Measurements from ENCODE around the gene SKP1.

The SKP1 gene

GRCh38 chr5:134142806-134143205 lies 33.9 kb downstream of the SKP1 start:
- no peak for TF ChIP-seq CTCF (IDR thresholded peaks at IDR 0.05; ENCODE audit: low read depth, low read length, missing control alignments)
- in situ Hi-C loops (cut with HindIII; ENCODE audit: low sequenced_read_pairs) = no loop called here
- DNase-seq (ENCODE audit: low read depth) = no peak
- no peak overlapping the region for H3K4me3 ChIP-seq (ENCODE audit: low read depth, low read length)

GRCh38 chr5:134142052-134142451 lies 34.7 kb downstream of the SKP1 start:
- no peak overlapping the region for H3K4me3 ChIP-seq (ENCODE audit: low read depth, low read length)
- no peak for DNase-seq (ENCODE audit: low read depth)
- in situ Hi-C loops (cut with HindIII; ENCODE audit: low sequenced_read_pairs) = no loop called here
- TF ChIP-seq CTCF (IDR thresholded peaks at IDR 0.05; ENCODE audit: low read depth, low read length, missing control alignments) = no peak

GRCh38 chr5:134141331-134142050 lies 35.3 kb downstream of the SKP1 start:
- H3K4me3 ChIP-seq (ENCODE audit: low read depth, low read length) = no peak overlapping the region
- no peak for DNase-seq (ENCODE audit: low read depth)
- in situ Hi-C loops (cut with HindIII; ENCODE audit: low sequenced_read_pairs) = no loop called here
- TF ChIP-seq CTCF (IDR thresholded peaks at IDR 0.05; ENCODE audit: low read depth, low read length, missing control alignments) = no peak

GRCh38 chr5:134140530-134141201 lies 36.1 kb downstream of the SKP1 start:
- in situ Hi-C loops (cut with HindIII; ENCODE audit: low sequenced_read_pairs) = no loop called here
- peak; percentile 78 for TF ChIP-seq CTCF (IDR thresholded peaks at IDR 0.05; ENCODE audit: low read depth, low read length, missing control alignments)
- peak; percentile 47 for DNase-seq (ENCODE audit: low read depth)
- no peak overlapping the region for H3K4me3 ChIP-seq (ENCODE audit: low read depth, low read length)

- TF ChIP-seq CTCF (IDR thresholded peaks at IDR 0.05; ENCODE audit: low read depth, low read length, missing control alignments) = no peak
- no peak for DNase-seq (ENCODE audit: low read depth)
- no peak overlapping the region for H3K4me3 ChIP-seq (ENCODE audit: low read depth, low read length)
- in situ Hi-C loops (cut with HindIII; ENCODE audit: low sequenced_read_pairs) = no loop called here
Measured at GRCh38 chr5:134139891-134140469, 36.8 kb downstream of the SKP1 start.

GRCh38 chr5:134139377-134139851 lies 37.3 kb downstream of the SKP1 start:
- DNase-seq (ENCODE audit: low read depth) = no peak
- in situ Hi-C loops (cut with HindIII; ENCODE audit: low sequenced_read_pairs) = no loop called here
- no peak overlapping the region for H3K4me3 ChIP-seq (ENCODE audit: low read depth, low read length)
- TF ChIP-seq CTCF (IDR thresholded peaks at IDR 0.05; ENCODE audit: low read depth, low read length, missing control alignments) = no peak

Data from astrocyte of the cerebellum (primary cell).